Heart right ventricle (tissue), 16 donors: Measurements from ENCODE around the gene LANCL1. TPM values are rescaled to one million over a fixed set of nuclear protein-coding genes. Genes with fewer than 3 reads are reported as not detected.

Experiments used
- ATAC-seq, 8 donors: fragments of 200-7000 bp; cut with Tn5 transposase; one replicate each; pipeline ENCODE4 v1.9.1; 2020; ENCODE audit warnings: mild to moderate bottlenecking in 8 of 8, moderate library complexity in 8 of 8, moderate number of reproducible peaks in 1 of 8
- DNase-seq, 2 donors: peaks; one replicate each; pipeline ENCODE4 v3.0.0-alpha.2; 2020
- H3K27ac ChIP-seq, 10 donors: fragments of 200-600 bp; sonication (generic) in 2 of 10; one replicate each; pipeline versions ENCODE4 v1.5.0 to v1.8.0; 2020 to 2022; ENCODE audit warnings: mild to moderate bottlenecking in 3 of 10
- H3K27me3 ChIP-seq, 7 donors: fragments of 200-600 bp; one replicate each; pipeline ENCODE4 v1.8.0; 2021 to 2022; ENCODE audit warnings: mild to moderate bottlenecking in 2 of 7
- H3K36me3 ChIP-seq, 9 donors: fragments of 200-600 bp; sonication (generic) in 1 of 9; one replicate each; pipeline versions ENCODE4 v1.5.0 to v1.8.0; 2020 to 2022; ENCODE audit warnings: mild to moderate bottlenecking in 2 of 9
- H3K4me1 ChIP-seq, 9 donors: fragments of 200-600 bp; sonication (generic) in 1 of 9; one replicate each; pipeline versions ENCODE4 v1.5.0 to v1.8.0; 2020 to 2022; ENCODE audit warnings: mild to moderate bottlenecking in 4 of 9
- H3K4me3 ChIP-seq, 10 donors: fragments of 200-600 bp; sonication (generic) in 2 of 10; one replicate each; pipeline versions ENCODE4 v1.5.0 to v1.8.0; 2020 to 2022; ENCODE audit warnings: mild to moderate bottlenecking in 7 of 10, moderate library complexity in 2 of 10
- H3K9me3 ChIP-seq, 11 donors: fragments of 200-600 bp in 10 of 11; sonication (generic) in 2 of 11; one replicate each; pipeline versions ENCODE4 v1.5.0 to v1.8.0; 2013 to 2022; ENCODE audit warnings: mild to moderate bottlenecking in 2 of 11, control low read depth in 1 of 11, moderate library complexity in 1 of 11
- WGBS, 2 donors: extraction: QIAGEN DNeasy Blood & Tissue Kit; methylation state at CpG; one replicate each; pipeline ENCODE4 v1.1.7; 2013; ENCODE audit warnings: inconsistent platforms in 1 of 2; 5-methylcytosine and 5-hydroxymethylcytosine counted together
- intact Hi-C, 10 donors: fragments of 100-400 bp; cut with DNase I; formaldehyde crosslinking; loops; one replicate each; pipeline versions ENCODE4 v1.11.1 to v1.14.2; 2022
- polyA plus RNA-seq, 2 donors: library from polyadenylated mRNA; stranded (reverse); fragments of 200-250 nt; gene quantifications; one replicate each; pipeline ENCODE4 v1.2.3, GENCODE V29; 2013
- total RNA-seq, 10 donors: library from RNA; stranded (reverse); fragmentation: NEBNext Ultra II Directional in 3 of 10; extraction: Animal tissue kit (Norgen Biotek cat#: 25700) in 3 of 10; gene quantifications; one replicate each; pipeline versions ENCODE4 v1.2.1 to v1.2.4, GENCODE V29; 2021 to 2023
- TF ChIP-seq, protein P1 (sequence below), 9 donors: fragments of 200-600 bp; sonication (generic) in 2 of 9; IDR thresholded peaks; one replicate each; pipeline versions ENCODE4 v1.5.0 to v1.8.0; 2021 to 2022; ENCODE audit warnings: antibody characterized with exemption in 9 of 9, mild to moderate bottlenecking in 5 of 9, moderate library complexity in 1 of 9
- donor health status: Arrhythmogenic right ventricular cardiomyopathy.
- donor health status: ischemic (EF 13 %, LVEDD 7.1; RV severe dilation, severe dysfunction).
- donor health status: healthy with polysubstance abuse.
- donor health status: DM: no; HTN: yes; CAD: no.
- donor health status: DM: no; HTN: no; CAD: no.
- donor health status: ischemic (EF 25% LVEDD 6.9; RV normal size, moderate dysfunction).
- donor health status: ischemic (EF 25% LVEDD 5.7; RV mildly dilated, moderate dysfunction).
- donor health status: healthy.
- donor health status: DM: yes; HTN: yes; CAD: no.
- donor health status: Ischemic cardiomyopathy.
- donor health status: ischemic (EF 35%, LVEDD 5.7; RV mildly dilated, moderate dysfunction).
- donor health status: nonischemic (EF 11% LVEDD 7.7; RV severe dilation, severe dysfunction).
- donor health status: DM: yes; HTN: yes; CAD: no.
- donor health status: PGD.
- donor health status: ischemic (EF 29% LVEDD 5.4; RV normal size, mild dysfunction).
- donor health status: nonischemic (EF 23%, LVEDD 6.1; RV moderate dilation, normal function).

The LANCL1 gene
- total and polyA plus RNA-seq, 12 donors: 5.9 to 76.1 (median 58.9) TPM

DNA sequence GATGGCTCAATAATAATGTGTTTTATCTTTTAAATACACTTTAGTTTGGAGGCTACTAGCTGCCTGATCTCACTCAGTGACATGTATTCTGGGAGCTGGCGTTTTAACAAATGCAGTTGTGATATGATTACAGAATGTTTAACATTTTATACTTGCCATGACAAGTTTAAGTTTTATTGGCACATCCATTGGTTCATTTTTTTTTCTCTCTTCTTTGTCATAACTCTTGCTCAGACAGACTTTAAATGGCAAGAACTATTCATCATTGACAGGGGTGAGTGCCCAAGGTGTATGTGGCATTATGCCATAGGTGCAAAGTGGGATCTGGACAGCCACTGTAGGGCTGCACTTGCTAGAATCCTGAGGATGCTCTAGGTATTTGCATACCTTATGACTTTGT is 89.5 kb downstream of the LANCL1 start:
- TF ChIP-seq, protein P1, sequence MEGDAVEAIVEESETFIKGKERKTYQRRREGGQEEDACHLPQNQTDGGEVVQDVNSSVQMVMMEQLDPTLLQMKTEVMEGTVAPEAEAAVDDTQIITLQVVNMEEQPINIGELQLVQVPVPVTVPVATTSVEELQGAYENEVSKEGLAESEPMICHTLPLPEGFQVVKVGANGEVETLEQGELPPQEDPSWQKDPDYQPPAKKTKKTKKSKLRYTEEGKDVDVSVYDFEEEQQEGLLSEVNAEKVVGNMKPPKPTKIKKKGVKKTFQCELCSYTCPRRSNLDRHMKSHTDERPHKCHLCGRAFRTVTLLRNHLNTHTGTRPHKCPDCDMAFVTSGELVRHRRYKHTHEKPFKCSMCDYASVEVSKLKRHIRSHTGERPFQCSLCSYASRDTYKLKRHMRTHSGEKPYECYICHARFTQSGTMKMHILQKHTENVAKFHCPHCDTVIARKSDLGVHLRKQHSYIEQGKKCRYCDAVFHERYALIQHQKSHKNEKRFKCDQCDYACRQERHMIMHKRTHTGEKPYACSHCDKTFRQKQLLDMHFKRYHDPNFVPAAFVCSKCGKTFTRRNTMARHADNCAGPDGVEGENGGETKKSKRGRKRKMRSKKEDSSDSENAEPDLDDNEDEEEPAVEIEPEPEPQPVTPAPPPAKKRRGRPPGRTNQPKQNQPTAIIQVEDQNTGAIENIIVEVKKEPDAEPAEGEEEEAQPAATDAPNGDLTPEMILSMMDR (IDR thresholded peaks at IDR 0.05): no peak
- Histone ChIP-seq H3K27me3 (no peaks in the 10 kb centered on the region), H3K27ac (no peak overlapping the region), H3K9me3 (no peaks in the 10 kb centered on the region), H3K4me1 (peaks cover 0 to 10% (median 0%) of the 10 kb centered on the region in 9 donors), H3K36me3 (no peaks in the 10 kb centered on the region), H3K4me3 (no peak overlapping the region)
- ATAC-seq (no peak), DNase-seq (no peak)
- WGBS, 2 donors: 33 to 35% methylated on average over 1 of the region's 1 CpG
- intact Hi-C loops: no loop called here

Other genes with a start within 250 kb of the LANCL1 start
- gene MYL1, start 161.6 kb downstream of the LANCL1 start, total RNA-seq: 1 to 10 TPM in 1 of 10 donors, under 1 TPM in 5, not detected in 4; 0.34 to 3.1 (median 0.50) TPM
- gene MYL1, start 161.6 kb downstream of the LANCL1 start, polyA plus RNA-seq: under 1 TPM in 1 of 2 donors, not detected in 1; 0.51 TPM
- gene CPS1, start 79.8 kb upstream of the LANCL1 start, total RNA-seq: 1 to 10 TPM; 1.4 to 8.2 (median 3.2) TPM
- gene CPS1, start 79.8 kb upstream of the LANCL1 start, polyA plus RNA-seq: 1 to 10 TPM in 1 of 2 donors, under 1 TPM in 1; 0.86 to 1.3 TPM